Raji (cell line): ENCODE measurements around the gene NCBP3.

Experiments used
- POLR2A ChIP-seq: IDR thresholded peaks from 2 replicates; pipeline ENCODE4 v1.6.1; 2011; ENCODE audit warnings: low read depth, low read length, control low read depth; ENCODE audit not compliant: insufficient read depth

Gene NCBP3

DNA sequence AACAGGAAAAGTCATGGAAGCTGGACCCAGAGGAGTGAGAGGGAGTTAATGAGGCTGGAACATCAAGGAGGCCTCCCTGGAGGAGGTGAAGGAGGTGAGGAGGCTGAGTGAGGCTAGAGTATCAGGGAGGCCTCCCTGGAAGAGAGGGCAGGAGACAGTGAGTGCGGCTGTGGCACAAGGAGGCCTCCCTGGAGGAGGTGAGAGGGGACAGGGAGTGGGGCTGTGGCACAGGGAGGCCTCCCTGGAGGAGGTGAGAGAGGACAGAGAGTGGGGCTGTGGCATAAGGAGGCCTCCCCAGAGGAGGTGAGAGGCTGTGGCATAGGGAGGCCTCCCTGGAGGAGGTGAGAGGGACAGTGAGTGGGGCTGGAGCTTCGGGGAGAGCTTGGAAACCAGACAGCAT lies 41.3 kb upstream of the NCBP3 start:
- no peak for TF ChIP-seq POLR2A

- no peak for TF ChIP-seq POLR2A
Observed at GRCh38 chr17:3886776-3887175, 40.7 kb upstream of the NCBP3 start.

DNA sequence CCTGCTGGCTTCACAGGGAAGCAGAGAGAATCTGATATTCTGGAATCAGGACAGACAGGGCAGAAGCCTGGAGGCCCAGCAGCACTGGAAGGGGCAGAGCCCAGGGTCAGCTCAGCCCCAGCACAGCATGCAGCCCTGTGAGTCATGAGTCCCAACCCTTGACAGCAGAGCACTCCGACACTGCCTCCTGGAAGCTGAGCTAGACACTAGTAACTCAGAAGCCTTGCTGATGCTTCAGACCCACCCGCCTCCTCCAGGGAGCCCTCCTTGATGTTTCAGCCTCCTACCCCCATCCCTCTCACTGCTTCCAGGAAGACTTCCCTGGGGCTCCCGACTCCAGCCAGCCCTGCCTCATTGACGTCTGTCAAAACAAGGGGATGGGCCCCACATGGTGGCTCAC lies 39.9 kb upstream of the NCBP3 start:
- no peak for TF ChIP-seq POLR2A

GRCh38 chr17:3885271-3885670 lies 39.2 kb upstream of the NCBP3 start:
- TF ChIP-seq POLR2A: no peak

DNA sequence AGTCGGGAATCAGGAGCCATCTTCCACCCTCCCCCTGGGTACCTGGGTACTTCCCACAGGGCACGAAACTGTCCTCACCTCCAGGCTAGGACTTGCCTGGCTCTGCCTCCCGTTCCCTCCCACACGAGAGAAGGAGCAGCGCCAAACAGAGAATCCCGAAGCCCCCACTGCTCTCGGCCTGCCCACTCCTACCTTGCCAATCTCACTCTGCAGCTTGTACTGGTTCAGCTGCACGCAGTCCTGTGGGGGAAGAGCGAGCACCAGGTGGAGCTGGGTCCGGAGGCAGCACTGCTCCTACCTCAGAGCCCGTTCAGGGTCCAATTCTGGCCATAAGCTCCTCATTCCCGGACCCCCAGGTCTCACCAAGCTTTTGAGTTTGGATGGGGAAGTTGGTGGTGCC lies 38.1 kb upstream of the NCBP3 start:
- no peak for TF ChIP-seq POLR2A

DNA sequence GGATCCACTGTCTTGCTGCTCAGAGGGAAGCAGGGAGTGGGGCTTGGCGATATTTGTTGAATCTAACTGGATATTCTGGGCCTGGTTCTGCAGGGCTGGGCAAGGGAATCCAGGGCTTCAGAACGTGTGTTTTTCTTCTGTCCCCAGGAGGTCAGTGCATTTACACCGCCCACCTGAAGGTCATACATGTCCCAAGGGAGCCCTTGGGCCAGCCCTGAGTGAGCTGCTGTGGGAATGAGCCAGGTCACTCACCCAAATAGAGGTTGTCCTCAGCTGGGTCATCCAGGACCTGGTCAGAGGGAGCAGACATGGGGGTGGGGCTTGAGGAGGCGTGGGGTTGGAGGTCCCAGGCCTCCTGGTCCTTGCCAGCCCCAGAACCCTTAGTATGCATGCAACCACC lies 36.2 kb upstream of the NCBP3 start:
- no peak for TF ChIP-seq POLR2A

DNA sequence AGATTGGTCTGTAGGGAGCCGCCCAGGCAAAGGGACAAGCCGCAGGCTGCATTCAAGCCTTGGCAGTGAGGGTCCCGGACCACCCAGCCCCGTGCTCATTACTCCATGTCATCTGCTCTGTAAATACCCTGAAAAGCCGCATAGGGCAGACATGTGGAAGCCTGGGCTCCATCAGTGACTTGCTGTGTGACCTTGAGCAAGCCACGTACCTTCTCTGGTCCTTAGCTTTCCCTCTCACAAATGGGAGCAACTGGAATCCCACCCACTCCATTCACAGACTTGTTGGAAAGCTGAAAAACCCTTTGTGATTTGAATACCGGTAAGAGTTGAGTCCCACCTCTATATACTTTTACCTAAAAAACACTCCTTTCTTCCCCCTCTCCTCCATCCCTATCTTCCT lies 34.9 kb upstream of the NCBP3 start:
- TF ChIP-seq POLR2A: no peak

GRCh38 chr17:3879591-3880417 lies 33.8 kb upstream of the NCBP3 start:
- no peak for TF ChIP-seq POLR2A

DNA sequence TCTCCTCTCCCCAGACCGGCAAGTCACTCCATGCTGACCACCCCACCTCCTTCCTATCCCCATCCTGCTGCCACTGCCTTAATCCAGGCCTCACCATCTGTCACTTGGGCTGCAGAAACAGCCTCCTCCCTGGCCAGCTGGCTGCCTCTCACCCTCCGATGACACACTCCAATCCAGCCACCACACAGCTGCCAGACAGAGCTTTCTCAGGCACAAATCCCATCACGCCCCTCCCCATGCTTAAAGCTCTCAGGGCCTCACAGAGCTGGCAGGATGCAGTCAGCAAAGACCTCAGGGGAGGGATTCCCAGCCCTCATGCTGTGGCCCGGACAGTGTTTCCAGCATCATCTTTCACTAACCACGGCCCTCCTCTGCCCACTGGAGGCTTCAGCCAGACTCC lies 33.1 kb upstream of the NCBP3 start:
- TF ChIP-seq POLR2A: no peak

DNA sequence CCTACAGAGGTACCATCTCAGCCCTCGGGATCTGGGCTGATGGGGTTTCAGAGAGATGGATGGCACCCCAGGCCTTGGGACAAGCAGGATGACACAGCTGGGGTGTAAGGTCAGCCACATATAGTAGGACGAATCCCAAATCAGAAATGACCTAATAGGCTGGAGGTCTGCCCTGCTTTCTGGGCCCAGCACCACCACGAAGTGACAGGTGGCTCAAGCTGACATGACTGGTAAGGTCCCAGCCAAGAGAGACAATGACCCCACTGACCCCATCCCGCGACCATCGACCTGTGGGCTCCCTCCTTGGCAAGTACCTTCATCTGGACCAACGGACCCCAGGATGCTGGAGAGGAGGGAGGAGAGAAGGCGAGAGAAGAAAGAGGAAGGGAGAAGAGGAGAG lies 31.2 kb upstream of the NCBP3 start:
- no peak for TF ChIP-seq POLR2A

DNA sequence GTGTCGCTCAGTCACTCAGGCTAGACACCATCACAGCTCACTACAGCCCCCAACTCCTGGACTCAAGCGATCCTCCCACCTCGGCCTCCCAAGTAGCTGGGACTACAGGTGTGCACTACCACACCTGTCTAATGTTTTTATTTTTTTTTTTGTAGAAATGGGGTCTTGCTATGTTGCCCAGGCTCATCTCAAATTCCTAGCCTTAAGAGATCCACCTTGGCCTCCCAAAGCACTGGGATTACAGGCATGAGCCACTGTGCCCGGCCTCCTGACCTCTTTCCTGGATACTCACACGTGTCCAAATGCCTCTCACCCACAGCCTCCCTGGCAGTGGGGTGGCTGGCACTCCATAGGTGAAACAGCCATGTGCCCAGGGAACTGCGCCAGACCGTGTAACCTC lies 29.3 kb upstream of the NCBP3 start:
- no peak for TF ChIP-seq POLR2A

- TF ChIP-seq POLR2A: no peak
Observed at GRCh38 chr17:3873862-3874261, 27.8 kb upstream of the NCBP3 start.

- TF ChIP-seq POLR2A: no peak
Observed at GRCh38 chr17:3870871-3871306, 24.8 kb upstream of the NCBP3 start.

GRCh38 chr17:3867606-3868005 lies 21.6 kb upstream of the NCBP3 start:
- no peak for TF ChIP-seq POLR2A

DNA sequence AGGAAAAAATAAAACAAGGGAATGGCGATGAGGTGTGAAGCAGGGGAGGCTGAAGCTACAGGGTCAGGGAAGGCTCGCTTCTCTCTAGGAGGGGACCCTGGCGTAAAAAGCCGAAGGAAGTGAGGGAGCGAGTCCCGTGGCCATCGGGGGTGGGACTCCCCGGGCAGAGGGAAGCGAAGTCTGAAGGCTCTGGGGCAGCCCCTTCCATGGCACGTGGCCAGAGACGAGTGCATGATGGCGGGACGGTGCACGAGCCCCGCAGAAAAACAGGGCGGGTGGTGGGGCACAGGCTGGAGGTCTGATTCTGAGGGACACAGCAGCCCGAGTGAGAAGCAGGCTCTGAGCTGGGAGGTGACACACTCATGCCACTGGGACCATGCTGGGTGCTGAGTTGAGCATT lies 21.1 kb upstream of the NCBP3 start:
- no peak for TF ChIP-seq POLR2A

DNA sequence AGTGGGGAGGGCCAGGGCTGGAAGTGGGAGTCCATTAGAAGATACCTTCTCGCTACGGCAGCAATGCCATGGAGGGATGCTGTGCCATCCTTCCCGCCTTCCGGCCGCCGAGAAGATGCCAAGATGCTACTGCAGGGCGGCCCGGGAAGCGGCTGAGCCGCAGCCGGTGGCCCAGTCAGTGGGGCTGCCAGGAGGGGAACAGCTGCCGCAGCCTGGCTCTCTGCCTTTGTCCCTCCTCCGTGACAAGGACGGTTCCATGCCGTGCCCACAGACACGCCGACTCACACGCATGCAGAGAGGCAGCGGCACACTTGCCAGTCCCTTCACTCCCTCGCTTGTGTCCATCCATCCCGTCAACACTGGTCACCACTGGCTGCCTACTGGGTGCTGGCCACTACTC lies 20.2 kb upstream of the NCBP3 start:
- no peak for TF ChIP-seq POLR2A

- TF ChIP-seq POLR2A: no peak
Observed at GRCh38 chr17:3865176-3865575, 19.1 kb upstream of the NCBP3 start.
